Muscle of back (tissue), 11 donors: ENCODE measurements around the gene GALNT16. TPM values are rescaled to one million over a fixed set of nuclear protein-coding genes. Genes with fewer than 3 reads are reported as not detected.
"Not testable (repeated sequence)": the region's sequence is repeated elsewhere in the genome, so short reads cannot be mapped to it uniquely, and the experiment has no call there.

Experiments
- DNase-seq, 3 donors: peaks; one replicate each; pipeline versions ENCODE4 v3.0.0 to v3.0.0-alpha.2; 2013
- polyA plus RNA-seq, 10 donors: library from polyadenylated mRNA; unstranded; fragments of 120-200 nt; gene quantifications; one replicate each; pipeline ENCODE4 v1.2.1, GENCODE V29; 2013; ENCODE audit not compliant: insufficient read length in 10 of 10

The GALNT16 gene
- polyA plus RNA-seq, 10 donors, result 20.6 to 45.8 (median 29.4) TPM

DNA sequence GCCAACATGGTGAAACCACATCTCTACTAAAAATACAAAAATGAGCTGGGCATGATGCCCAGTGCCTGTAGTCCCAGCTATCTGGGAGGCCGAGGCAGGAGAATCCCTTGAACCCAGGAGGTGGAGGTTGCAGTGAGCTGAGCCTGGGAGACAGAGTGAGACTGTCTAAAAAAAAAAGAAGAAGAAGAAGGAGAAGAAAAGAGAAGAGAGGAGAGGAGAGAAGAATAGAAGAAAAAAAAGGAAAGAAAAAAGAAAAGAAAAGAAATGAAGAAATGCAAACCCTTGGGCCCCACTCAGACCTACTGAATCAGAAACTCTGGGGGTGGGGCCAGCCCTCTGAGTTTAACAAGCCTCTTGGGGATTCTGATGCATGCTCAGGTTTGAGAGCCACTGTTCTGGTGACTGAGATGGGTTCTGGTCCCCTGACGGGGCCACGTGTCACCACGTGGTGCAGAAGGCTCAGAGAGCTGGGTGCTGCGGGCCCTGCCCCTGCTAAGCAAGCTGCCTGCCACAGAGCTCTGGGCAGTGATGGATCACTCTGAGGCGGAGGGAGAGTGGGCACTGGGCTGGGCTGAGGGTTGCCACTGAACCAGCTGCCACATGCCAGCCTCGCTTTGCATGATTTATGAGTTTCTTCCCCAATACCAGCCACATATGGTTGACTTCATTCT is 100.6 kb downstream of the GALNT16 start:
- no peak for DNase-seq

DNA sequence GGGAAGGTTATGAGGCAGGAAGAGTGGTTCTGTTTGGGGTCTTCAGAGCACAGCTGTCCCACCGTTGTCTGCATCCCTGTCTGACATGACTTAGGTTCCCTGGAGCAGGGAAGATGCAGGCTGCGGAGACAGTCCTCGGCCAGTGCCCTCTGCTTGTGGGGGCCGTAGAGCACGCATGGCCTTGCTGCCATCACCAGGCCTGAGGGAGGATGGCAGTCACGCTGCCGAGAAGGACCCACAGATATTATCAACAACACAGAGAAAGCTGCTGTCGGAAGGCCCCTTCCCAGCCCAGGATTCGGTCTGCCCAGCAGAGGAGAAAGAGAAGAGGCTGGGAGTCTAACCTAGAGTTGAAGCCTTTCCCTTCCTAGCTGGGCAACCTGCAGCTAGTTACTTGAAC is 103.1 kb downstream of the GALNT16 start:
- DNase-seq, result peak in 2 of 3 donors; percentile 16 to 36

DNA sequence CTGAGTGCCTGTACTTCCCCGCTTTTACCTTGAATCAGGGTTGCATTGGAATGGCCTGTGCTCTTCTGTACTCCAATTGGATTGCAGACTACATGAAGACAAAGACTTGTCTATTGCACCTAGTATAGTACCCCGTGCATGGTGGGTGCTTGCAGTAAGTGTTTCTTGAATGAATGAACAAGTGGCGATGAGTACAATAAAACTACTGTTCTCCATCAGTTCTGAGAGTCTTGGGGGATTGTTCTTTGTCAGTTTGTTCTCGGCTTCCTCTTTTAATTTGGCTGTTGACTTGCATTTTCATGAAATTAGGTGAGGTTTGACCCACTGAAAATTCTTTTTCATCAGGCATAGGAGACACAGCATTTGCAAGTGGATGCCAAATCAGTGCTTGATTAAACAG is 104.0 kb downstream of the GALNT16 start:
- no peak for DNase-seq

DNA sequence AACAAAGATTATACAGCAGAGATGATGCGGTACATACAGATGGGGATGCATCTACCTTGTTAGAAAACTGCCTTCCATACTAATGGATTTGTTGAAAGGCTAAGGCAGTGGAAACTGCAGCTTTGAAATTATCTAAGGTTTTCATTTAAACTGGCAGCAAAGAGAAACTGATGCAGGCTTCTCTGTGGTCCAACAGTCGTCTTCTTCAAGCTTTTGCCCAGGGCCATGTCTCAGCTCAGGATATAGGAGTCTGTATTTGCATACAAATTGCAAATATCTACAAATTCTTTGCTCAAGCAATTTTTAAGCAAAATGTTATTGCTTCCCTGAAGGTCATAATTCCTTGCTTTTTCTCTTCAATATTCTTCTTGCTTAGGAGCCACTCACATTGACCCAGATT is 104.4 kb downstream of the GALNT16 start:
- no peak for DNase-seq

DNA sequence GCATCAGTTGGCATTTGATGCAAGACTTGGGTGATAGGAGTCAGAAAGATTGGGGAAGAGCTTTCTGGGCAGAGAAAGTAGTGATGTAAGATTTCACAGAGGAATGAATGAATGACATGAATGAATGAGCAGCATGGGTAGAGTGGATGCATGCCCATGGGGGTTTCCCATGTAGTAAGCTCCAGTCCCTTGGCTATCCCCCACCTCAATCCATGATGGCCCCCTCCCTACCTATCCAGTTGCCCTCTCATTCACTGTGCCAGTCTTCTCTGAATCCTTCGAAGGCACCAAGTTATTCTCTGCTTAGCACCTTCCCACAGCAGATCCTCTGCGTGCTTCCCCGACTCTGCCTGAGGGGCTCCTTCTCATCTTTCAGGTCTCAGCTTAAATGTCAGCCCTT is 106.1 kb downstream of the GALNT16 start:
- DNase-seq, result no peak

DNA sequence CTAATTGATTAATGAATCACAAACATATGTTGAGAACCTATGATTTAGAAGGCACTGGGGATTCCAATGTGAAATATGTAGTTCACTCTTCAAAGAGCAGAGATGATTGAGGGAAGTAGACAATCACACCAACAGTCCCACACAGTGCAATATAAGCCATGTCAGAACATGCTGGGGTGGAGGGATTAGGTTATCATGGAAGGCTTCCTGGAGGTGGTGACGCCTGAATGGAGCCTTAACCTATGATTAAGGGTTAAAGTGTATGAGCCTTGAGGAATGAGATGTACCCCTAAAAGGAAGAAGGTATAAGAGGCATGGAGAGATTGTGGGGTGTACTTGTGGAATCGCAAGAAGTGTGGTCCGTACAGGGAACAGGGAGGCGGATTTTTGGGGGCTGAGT is 106.8 kb downstream of the GALNT16 start:
- no peak for DNase-seq

DNA sequence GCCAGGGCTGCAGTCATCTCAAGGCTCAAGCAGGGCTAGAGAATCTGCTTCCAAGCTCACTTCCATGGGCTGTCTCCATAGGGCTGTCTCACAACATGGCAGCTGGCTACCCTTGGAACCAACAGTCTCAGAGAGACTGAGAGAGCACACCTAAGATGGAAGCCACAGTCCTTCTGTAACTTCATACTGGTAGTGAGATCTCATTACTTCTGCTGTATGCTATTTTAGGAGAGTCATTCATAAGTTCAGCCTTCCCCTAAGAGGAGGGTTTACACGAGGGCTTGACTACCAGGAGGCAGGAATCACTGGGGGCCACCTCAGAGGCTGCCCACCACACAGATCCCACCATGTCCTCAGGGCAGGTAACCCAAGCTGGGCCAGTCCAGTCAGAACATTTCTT is 108.4 kb downstream of the GALNT16 start:
- peak in 1 of 3 donors; percentile 15 for DNase-seq

DNA sequence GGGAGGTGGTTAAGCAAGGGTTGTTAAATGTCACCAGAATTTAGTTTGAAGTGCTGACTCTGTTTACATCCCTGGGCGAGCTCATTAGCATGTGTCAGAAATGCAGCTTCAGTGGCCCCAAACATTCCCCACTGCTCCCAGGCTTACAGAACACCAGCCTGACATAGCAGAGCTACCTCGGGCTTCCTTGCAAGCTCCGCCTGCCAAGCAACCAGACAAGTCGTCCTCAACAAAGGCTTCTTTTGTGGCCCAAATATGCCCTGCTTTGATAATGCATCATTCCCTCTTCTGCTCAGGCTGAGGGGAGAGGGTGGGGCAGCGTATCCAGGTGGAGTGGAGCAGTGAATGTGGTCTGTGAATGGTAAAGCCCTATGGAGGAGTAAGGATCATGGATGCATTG is 110.1 kb downstream of the GALNT16 start:
- no peak for DNase-seq

DNA sequence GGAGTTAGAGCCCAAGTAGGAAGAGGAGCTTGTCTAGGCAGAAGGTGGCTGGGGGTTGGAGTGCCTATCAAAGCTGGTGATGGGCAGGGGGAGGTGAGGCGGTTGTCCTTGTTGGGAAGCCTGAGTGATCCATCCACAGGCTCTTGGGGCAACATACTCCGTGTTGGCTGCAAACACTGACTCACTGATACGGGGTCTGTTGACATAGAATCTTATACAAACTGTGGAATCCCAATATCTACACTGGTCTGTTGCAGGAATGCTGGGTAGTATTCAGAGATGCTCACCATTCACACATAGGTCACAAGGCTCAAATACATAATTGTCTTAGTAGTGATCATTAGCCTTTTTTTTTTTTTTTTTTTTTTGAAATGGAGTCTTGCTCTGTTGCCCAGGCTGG is 112.2 kb downstream of the GALNT16 start:
- no peak for DNase-seq

DNA sequence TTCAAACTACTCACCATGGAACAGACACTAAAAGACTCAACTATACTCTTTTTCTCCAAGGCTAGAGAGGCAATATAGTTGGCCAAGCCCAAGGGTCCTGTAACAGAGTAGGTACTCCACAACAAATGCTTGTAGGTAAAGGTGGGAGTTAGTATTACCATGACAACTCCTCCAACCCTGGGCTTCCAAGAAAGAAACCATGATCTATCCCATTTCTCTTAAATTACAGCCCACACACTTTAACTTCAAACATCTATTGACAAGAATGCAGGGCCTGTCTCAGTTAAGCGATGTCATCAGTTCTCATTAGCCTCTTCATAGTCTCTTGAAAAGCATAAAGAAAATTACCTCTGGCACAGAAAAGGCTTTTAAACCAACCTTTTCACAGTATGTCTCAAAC is 113.1 kb downstream of the GALNT16 start:
- no peak for DNase-seq

DNA sequence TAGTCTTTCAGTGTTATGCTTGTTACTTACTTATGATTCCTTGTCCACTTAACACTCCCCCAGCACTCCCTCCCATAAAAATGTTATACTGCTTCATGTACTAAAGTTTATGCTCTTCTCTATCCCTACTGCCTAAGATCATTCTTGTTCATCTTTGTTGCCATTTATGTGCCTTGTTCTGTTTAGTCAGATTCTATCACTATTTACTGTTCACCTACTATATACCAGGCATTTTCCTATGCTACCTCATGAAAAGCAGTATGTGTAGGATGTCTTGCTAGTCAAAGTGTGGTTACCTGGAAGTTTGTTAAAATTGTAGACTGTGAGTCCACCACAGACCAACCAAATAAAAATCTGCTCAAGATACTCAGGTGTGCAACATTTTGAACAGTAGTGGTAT is 114.3 kb downstream of the GALNT16 start:
- no peak for DNase-seq

DNA sequence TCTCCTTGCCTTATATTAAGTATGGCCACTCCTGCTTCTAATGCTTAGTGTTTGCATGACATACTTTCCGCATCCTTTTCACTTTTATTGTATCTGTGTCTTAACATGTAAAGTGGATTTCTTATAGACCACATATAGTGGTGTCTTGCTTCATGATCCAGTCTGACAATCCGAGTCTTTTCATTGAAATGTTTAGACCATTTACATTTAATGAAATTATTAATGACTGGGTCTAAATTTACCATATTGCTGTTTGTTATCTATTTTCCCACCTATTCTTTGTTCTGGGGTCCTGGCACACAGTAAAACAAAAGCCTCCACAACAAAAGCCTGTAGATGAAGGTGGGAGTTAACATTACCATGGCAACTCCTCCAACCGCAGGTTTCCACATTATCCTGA is 115.2 kb downstream of the GALNT16 start:
- DNase-seq, result no peak

DNA sequence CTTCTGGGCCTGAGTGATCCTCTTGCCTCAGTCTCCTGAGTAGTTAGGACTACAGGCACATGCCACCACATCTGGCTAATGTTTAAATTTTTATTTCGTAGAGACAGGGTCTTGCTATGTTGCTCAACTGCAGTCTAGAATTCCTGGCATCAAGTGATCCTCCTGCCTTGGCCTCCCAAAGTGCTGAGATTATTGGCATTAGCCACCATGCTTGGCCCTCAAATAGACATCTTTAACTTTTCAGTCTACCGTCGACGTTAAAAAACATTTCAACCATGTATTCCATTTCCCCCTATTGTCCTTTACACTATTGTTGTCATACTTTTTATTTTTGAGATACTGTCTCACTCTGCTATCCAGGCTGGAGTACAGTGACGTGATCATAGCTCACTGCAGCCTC is 115.8 kb downstream of the GALNT16 start:
- DNase-seq, result no peak

DNA sequence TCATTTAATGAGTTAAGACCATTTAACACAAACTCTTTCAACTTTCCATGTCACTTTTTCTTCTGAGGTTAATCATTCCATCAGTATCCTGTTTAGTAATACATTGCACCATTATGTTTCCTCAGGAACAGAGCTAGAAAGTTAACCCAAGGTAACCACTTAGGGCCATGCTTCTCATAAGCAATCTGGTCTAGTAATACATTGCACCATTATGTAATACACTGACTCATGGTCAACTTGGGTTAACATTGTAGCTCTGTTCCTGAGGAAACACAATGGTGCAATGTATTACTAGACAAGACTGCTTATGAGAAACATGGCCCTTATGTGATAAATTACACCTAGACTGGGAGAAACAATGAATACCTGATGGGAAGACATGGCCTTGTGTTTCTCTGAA is 116.5 kb downstream of the GALNT16 start:
- DNase-seq, result no peak

DNA sequence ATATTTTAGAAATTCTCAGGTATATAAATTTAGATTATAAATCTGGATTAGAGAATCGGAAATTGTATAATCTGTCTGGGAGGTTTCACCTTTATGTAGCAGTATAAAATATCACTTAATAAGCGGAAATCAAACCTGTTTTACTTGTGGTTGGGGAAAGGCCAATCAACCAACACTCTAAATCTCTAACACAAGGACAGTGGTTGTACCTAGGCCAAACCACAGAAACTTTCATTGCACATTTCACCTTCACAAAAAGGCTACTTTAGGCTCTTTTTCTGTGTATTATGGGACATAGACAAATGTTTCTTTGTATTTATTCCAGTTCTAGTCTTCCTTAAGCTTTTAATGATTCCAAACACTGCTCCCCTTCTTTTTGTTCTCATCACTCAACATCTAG is 118.3 kb downstream of the GALNT16 start:
- no peak for DNase-seq

DNA sequence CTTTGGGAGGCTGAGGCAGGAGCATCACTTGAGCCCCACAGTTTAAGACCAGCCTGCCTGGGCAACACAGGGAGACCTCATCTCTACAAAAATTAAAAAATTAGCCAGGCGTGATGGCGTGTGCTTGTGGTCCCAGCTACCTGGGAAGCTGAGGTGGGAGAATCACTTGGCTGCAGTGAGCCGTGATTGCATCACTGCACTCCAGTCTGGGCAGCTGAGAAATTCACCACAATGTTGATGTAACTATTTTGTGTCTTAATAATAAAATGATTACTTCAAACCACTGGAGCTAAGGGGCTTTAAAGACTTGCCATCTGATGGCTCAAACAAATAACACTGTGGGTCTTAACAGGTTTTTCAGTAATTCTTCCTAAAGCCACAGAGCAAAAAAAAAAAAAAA is 127.4 kb downstream of the GALNT16 start:
- DNase-seq, result no peak

DNA sequence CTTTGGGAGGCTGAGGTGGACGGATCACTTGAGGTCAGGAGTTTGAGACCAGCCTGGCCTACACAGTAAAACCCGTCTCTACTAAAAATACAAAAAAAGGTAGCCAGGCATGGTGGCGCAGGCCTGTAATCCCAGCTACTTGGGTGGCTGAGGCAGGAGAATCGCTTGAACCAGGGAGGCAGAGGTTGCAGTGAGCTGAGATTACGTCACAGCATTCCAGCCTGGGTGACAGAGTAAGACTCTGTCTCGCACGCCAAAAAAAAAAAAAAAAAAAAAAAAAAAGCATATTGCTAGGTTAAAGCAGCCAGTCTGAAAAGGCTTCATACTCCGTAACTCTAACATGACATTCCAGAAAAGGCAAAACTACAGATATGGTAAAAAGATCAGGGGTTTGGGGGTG is 131.4 kb downstream of the GALNT16 start:
- DNase-seq, result not testable (repeated sequence)

DNA sequence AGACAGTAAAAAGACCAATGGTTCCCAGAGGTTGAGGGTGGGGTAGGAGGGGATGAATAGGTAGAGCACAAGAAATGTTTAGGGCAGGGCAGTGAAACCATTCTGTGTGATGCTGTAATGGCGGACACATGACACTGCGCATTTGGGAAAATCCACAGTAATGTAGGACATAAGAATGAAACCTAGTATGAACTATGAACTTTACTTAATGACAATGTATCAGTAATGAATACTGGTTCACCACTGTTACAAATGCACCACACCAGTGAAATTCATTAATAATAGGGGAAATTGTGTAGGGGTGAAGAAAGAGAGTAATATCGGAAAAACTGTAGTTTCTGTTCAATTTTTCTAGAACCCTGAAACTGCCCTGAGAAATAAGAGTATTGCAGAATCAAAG is 132.5 kb downstream of the GALNT16 start:
- DNase-seq, result no peak

DNA sequence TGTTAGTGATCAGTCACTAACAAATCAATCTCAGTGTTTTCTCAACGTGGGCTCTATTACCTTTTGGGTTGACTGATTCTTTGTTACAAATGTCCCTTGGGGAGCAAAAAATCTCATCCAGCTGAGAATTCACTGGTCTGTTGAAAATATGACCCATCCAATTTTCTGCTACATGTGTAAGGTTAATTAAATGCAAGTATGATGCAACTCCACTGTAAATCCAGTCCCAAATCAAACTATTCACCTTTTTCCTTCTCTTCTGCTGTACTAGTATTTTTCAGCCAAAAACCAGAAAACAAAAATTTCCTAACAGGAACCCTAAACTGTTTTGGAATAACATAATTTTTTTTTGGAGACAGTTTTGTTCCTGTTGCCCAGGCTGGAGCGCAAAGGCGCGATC is 136.0 kb downstream of the GALNT16 start:
- no peak for DNase-seq

DNA sequence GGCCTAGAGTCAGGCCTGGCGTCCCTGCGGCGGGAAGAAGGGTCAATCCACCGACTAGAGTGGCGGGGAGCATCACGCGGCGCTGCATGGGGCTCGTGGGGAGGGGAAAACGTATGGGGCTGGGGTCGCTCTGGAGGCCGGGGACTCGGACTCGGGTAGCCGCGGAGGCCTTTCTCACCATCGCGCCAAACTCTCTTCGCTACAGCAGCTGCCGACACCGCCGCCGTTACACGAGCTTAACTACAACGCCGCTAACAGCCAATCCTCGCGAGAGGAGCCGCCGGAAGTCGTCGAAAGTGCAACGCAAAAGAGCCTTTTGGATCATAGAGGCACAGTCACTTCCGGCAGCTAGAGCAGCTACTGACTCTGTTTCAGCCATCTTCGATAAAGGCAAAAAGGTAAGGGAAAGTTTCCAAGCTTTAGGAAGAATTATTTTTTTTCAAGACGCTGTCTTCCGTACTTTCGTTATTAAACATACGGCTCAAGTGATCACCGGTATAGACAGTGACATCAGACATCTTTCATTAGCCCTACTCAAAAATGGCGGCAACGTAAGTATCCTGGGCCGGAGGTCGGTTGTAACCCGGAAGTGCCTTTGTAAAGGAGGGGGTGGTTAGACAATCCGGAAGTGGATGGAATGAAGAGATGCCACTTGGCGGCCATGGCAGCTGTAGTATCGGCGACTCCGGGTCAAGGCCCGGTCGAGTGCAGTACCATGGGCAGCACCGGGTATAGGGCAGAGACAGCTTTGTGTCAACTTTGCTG is 138.3 kb downstream of the GALNT16 start, which contains the start of the genes ERH and SLC39A9:
Gene ERH, minus strand, starts transcription at position 247 of the 765 bp plus-strand sequence. Its CDS starts 66 bp downstream, at position 181.
Gene SLC39A9, plus strand, starts transcription at position 640 of the 765 bp plus-strand sequence. CDS start 678 bp downstream, outside the sequence.
- DNase-seq, result peak; percentile 97 to 99 (median 98)

DNA sequence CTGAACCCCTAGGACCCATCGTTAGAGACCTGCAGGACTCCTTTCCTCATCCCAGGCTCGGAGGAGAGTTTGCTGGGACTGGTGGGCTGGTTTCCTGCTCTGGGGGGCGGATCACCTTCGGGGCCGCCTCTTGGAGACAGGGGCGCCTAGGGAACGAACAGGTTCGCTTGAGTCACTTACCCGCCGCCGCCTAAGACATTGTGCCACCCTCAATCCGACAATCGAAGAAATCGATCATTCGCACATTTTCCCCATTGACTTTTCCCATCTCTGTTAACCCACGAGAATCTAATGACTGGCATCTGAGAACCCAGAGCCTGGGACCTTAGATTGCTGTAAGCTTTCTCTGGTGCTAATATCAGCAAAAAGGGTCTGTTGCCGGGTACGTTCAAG is 138.9 kb downstream of the GALNT16 start:
- DNase-seq, result no peak

DNA sequence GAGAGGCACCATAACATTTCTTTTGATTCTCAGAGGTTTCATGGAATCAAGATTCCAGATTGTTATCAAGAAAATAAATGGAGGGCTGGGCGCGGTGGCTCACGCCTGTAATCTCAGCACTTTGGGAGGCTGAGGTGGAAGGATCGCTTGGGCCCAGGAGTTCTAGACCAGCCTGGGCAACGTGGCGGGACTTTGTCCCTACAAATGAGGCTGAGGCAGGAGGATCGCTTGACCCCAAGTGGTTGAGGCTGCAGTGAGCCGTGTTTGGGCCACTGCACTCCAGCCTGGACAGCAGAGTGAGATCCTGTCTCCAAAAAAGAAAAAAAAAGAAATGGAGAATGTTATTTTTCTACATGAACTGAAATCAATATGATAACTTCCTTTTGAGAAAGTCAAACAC is 139.8 kb downstream of the GALNT16 start:
- no peak for DNase-seq

DNA sequence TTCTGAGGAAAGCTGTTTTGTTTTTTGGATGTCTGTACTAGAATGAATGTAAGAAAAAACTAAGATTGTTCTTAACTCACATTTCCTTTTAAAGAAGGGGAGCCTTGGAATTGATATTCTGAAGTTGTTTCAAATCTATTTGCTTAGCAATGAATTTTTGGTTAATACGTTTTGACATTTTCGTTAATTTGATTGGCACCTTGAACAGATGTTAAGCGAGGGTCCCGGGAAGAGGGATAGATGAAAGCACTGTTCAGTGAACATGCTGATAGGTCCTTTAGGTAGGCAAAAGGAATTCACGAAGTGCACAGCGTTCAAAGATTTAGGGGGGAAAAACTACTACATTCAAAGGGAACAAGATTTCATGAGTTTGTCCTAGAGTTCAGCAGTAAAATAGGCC is 140.2 kb downstream of the GALNT16 start:
- DNase-seq, result no peak
